DMS153 (cell line): Measurements from ENCODE around the gene ABTB1.
"Not testable (repeated sequence)": the region's sequence is repeated elsewhere in the genome, so short reads cannot be mapped to it uniquely, and the experiment has no call there.

Experiments
- DNase-seq: peaks from one replicate; lab custom pipeline; 2025; lab: John Stamatoyannopoulos, UW

ABTB1 gene

GRCh38 chr3:127673191-127674100 lies 694 bp downstream of the ABTB1 start:
- peak; percentile 15 for DNase-seq

GRCh38 chr3:127674101-127674721 lies 1.5 kb downstream of the ABTB1 start:
- no peak for DNase-seq

- no peak for DNase-seq
Observed at GRCh38 chr3:127674790-127675189, 2.0 kb downstream of the ABTB1 start.

- DNase-seq: no peak
Observed at GRCh38 chr3:127675651-127676391, 3.1 kb downstream of the ABTB1 start.

- no peak for DNase-seq
Observed at GRCh38 chr3:127676456-127676855, 3.7 kb downstream of the ABTB1 start.

- DNase-seq: no peak
Observed at GRCh38 chr3:127676921-127677351, 4.2 kb downstream of the ABTB1 start.

GRCh38 chr3:127677541-127678314 lies 5.0 kb downstream of the ABTB1 start:
- DNase-seq: no peak

GRCh38 chr3:127678315-127678599 lies 5.5 kb downstream of the ABTB1 start:
- DNase-seq: no peak

GRCh38 chr3:127678611-127679533 lies 6.1 kb downstream of the ABTB1 start:
- no peak for DNase-seq

GRCh38 chr3:127679534-127680145 lies 6.9 kb downstream of the ABTB1 start:
- no peak for DNase-seq

GRCh38 chr3:127680146-127680661 lies 7.5 kb downstream of the ABTB1 start:
- DNase-seq: no peak

- DNase-seq: no peak
Observed at GRCh38 chr3:127680798-127681221, 8.1 kb downstream of the ABTB1 start.

GRCh38 chr3:127682175-127682554 lies 9.4 kb downstream of the ABTB1 start:
- DNase-seq: not testable (repeated sequence)

GRCh38 chr3:127682561-127682960 lies 9.8 kb downstream of the ABTB1 start:
- DNase-seq: no peak

GRCh38 chr3:127684871-127685707 lies 12.3 kb downstream of the ABTB1 start:
- no peak for DNase-seq

GRCh38 chr3:127685708-127686511 lies 13.2 kb downstream of the ABTB1 start:
- no peak for DNase-seq

GRCh38 chr3:127686512-127686894 lies 13.8 kb downstream of the ABTB1 start:
- DNase-seq: no peak

- no peak for DNase-seq
Observed at GRCh38 chr3:127687228-127687737, 14.5 kb downstream of the ABTB1 start.
